NCI-H526 (cell line): ENCODE measurements around the gene EPAS1.

Experiments
- DNase-seq, 2 experiments: peaks; one replicate each; lab custom pipeline; 2025; lab: John Stamatoyannopoulos, UW

The EPAS1 gene

DNA sequence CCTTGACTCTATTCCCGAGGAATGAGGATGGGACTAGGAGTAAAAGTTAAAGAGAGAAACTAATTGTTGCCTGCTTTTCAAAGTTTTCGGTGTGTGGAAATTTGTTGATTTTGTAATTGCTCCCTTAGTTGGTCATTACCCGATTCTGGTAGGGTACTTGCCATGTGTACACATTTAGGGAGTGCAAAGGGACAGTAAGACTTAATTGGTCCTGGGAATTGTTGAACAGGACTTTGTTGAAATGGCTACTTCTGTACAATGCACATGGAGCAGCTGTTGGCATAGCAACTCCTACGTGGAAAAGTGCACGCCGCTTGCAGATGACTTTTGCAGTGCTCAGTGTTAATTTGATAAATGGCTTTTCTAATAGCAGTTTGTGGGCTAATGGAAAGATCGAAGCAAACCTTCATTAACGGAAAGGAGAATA is 22.9 kb downstream of the EPAS1 start:
- no peak for DNase-seq

DNA sequence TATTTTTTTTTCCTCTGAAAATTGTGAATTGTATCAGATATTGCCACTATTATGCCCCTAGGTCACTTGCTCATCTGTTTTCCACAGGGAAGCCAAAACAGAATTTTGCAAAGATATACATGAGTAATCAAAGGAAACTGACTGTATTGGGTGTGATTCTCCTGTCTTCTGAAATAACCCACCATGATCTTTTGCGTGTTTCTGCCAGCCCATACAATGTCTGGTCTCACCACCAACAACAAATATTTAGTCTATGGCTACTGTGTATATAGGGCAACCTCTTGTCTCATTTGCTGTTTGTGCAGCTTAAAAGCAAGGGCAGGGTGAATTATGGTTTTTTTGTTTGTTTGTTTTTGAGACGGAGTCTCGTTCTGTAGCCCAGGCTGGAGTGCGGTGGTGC is 26.5 kb downstream of the EPAS1 start:
- DNase-seq, result no peak

DNA sequence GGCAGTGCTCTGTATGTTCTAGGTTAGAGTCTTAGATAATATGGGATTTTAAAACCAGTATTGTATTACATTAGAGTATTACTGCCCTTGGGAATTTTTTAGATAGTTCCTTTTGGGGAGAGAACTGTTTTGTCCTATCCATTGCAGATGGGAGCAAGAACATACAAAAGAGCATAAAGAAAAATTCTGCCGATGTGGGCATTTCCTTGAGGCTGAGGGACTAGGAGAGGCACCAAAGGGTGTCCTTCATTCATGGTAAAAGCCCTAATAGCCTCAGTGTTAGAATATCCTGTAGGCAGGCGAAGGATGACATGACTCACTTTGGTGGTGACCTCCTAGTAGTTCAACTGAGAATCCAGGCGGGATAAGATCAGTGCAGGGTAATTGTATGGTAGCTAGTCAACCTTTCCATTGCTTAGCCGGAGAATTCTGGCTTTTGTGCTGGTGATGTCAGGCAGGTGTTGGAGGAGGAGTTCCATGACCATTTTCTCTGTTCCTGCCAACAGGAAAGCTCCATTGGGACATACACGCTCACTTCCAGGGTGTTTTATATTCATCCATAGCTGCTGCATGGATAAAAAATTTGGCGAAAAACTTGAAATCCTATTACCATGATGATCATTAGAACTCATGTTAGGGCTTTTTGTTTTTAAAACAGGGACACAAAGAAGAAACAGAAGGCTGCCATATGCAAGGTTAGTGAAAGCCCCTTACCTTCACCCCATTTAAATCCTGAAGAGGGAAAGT is 28.1 kb downstream of the EPAS1 start:
- no peak for DNase-seq

DNA sequence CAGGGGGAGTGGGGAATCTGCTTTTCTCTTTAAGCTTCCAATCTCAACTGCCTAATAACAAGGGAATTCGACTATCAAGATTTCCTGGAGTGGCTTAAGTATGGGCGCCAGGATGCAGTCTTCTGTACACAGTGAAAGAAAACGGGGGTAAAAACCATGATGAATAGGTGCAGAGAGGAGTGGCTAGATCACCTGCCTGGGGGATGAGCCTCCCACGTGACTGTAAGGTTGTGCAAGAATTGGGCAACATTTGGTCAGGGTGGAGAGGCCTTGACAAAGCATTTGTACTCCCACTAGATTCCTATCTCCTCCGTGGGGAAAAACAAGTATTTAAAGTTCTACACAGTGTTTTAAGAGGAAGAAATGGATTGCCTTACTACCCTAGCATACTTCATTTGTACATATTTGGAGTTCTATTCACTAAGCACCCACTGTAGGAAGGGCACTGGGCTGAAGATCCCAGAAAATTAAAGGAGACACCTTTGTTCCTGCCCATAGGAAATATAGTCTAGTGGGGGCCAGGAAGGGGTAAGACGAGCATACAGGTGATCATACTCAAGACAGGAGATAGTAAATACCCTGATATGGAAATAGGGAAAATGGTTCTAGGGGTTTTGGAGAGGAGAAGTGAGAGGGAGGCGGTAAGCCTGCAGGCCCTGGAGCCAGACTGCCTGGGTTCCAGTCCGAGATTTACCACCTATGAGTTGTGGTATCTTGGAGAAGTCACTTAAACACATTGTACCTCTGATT is 29.2 kb downstream of the EPAS1 start:
- no peak for DNase-seq

DNA sequence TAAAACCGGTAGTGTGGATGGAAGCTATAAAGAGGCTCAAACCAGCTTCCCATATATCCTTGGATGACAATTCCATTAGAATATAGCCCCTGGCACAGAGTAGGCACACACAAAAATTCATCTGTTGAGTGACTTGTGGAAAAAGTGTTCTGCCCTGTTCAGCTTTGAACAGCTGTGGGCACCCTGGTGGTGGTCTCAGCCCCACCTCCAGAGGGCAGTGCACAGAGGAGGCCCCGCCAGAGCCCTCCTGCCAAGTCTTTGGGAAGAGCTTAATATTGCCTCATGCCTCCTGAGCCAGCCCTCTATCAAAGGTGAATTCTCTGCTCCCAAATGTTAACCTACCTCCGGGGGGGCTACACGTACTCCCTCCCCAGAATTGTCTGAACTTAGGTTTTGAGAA is 30.4 kb downstream of the EPAS1 start:
- no peak for DNase-seq

DNA sequence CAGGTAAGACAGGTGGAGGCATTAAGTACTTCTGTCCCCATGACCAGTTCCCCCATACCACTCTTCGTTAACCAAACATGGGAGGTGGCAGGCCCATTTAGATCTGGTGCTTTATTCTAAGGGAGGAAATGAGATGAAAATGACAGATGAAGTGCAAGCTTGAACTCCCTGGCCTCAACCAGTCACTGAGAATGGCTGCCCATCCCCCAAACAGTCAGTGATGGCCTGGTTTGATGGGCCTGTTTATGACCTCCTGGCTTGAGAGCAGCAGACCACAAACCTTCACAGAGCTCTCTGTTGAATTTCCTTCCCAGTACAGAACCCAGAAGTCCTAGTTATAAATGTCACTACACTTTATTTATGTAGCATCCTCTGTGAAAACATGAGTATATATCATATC is 31.1 kb downstream of the EPAS1 start:
- no peak for DNase-seq

DNA sequence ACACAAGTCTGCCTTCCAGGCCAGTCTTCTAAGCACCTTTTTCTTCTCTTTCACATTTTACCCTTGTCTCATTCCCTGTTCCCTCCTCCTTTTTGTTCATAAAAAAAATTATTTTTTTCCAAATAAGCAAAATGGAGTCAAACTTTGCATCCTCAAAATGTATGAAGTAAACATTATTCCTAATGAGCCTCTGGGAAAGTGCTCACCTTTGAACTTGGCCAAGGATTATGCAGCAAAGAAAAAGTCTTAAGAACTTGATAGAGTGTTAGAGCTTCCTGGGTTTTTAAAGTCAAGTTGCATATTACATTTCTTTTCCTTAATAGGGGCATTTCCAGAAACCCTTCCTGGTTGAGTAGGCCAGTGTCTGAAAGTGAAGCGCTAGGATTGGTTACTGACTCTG is 31.6 kb downstream of the EPAS1 start:
- no peak for DNase-seq

DNA sequence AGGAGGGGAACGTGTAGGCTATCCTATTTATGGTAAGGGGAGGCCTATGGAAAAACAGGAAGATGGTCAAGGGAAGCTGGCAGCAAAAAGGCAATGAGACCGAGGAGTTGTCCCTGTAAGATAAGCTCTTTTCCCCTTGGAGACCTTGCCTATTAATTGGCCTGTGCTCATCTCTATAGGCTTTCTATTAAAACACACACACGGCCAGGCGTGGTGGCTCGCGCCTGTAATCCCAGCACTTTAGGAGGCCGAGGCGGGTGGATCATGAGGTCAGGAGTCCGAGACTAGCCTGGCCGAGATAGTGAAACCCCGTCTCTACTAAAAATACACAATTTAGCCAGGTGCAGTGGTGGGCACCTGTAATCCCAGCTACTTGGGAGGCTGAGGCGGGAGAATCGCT is 32.1 kb downstream of the EPAS1 start:
- DNase-seq, result no peak

DNA sequence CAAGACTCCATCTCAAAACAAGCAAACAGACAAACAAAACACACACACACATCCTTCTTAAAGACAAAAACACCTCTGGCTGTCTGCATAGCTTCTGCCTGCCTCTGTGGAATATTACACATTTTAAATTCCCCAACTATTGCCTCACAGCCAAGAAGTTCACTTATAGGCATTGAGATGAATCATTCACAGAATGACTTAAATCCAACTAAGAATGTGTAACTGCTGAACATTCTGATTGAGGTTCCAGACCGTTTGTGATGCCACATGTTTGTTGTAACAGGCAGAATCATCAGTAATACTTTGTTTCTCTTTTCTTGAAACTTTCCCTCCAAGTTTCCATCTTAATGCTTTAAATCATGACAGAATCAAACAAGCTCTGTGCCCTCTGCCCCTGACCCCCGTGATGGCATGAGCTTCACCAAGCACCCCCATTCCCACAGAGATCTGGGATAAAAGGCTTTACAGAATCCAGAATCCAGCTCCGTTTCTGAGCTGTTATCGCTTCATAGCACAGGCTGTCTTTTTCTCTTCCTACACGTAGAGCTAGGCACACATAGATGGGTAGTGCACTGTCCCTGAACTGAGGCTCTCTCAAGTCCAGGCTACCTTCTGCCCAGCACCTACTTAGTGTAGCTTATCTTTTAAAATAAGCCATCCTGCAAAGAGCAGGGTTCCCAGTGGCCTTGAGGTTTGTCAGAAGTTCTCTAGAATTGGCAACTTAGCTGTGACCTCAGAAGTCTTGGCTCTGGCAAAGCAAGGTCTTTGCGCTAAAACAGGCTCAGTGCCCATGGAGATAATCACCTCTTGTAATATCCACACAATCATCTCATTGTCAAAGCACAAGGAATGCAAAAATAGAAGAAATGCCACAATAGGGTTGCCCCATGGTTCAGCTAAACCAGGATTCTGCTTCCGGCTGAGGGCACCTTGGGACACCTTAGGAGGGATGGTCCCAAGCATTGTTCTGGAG is 32.9 kb downstream of the EPAS1 start:
- DNase-seq, result no peak

DNA sequence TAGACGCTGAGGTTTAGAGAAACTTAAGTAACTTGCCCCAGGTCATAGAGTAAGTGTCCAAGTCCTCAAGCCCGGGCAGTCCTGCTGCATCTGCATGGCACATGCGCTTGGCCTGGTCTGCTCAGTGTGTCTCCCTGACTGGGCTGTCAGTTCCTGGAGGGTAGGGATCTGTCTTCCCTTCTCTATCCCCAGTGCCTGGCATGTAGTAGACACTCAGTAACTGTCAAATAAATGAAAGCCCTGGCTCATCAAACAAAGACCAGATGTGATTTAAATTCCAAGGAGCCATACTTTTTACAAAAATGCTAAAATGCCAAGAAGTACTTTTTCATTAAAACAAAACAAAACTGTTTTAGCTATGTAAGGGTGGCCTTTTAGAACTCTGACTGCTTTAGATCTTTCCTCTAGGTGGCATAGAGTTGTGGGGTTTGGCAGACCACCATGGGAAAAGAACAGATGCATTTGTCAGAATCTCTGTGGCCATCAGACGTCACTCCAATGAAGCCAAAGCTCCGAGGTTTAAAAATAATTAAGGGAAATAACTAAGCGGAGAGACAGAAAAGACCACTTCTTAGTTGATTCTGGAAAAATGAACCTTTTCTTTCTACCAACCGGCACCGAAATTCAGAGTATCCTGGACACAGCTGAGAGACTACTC is 34.0 kb downstream of the EPAS1 start:
- DNase-seq, result peak in 1 of 2 experiments; percentile 20

DNA sequence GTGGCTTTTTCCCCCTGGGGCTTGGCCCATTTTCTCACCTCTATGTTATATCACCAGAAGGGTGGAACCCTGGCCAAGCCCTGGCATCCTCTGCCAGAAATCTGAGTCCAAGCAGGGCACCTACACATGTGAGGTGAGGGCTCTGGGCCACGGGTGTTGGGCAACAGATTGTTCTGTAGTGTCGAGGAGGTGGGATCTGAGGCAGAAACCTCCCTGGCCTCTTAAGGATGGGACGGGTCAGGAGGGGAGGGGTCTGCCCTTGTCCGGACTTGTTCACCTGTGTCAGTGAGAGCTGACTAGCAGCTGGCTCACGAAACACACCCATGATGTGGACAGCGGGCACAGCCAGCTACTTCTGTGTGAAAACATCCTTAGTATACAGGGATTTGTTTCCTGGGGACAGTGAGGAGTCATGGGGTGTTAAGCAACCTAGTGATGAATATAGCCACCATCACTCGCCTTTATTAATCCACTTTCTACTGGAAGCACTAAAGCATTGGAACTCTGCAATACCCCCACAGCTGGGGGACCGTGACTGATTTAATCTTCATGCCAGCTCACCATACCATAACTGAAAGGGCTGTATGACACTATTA is 35.6 kb downstream of the EPAS1 start:
- no peak for DNase-seq

DNA sequence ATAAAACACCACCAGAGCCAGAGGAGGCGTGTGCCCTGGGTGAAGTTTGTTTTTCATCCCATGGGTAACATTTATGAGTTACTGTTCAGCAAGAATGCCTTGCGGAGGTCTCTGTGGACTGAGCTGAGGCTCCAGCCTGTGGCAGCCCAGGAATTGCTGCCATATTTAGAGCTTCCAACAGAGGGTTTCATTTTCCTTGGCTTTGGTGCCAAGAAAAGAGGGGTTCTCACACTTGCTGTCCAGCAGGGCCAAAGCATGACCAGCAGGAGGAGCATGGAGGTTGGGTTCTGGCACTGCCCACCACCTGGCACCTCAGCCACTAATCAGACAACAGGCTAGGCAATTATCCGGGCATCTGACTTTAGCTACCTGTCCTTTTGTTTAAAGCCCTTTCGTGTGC is 36.7 kb downstream of the EPAS1 start:
- no peak for DNase-seq

DNA sequence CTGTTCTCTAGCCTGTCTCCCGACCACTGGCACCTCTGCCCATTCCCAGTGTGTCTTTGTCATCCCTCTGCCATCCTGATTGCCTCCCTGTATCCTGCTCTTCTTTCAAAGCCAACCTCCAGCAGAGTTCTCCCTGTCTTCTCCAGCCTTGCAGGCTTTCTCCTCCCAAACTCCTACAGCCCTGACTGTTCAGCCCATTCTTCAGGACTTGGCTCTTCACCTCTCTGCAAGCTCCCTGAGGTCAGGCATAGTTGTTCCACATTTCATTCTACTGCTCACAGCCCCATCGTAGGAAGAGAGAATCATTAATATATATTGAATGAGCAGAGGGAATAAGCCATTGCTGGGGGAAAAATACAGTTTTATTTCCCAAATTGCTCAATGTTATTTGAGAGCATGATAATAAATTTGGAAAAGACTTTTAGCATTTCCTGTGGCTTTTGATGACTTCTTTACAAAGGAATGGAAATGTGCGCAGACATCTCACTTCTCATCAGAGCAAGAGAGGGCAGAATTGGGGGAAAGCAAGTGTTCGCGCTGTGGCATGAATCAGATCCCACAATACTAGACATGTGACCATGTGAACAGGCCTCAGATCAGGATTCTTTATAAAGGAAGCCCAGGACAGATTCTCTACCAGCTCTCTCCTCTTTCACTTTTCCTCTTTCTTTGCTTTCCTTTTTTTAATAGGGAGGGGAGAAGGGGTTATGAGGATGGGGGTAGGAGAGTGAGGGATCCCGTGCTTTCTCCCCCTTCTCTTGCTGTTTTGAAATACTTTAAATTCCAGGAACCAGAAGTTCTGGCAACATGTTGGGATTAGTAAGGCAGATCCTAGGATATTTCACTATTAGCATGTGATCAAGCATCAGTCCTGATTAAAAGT is 37.4 kb downstream of the EPAS1 start:
- no peak for DNase-seq

DNA sequence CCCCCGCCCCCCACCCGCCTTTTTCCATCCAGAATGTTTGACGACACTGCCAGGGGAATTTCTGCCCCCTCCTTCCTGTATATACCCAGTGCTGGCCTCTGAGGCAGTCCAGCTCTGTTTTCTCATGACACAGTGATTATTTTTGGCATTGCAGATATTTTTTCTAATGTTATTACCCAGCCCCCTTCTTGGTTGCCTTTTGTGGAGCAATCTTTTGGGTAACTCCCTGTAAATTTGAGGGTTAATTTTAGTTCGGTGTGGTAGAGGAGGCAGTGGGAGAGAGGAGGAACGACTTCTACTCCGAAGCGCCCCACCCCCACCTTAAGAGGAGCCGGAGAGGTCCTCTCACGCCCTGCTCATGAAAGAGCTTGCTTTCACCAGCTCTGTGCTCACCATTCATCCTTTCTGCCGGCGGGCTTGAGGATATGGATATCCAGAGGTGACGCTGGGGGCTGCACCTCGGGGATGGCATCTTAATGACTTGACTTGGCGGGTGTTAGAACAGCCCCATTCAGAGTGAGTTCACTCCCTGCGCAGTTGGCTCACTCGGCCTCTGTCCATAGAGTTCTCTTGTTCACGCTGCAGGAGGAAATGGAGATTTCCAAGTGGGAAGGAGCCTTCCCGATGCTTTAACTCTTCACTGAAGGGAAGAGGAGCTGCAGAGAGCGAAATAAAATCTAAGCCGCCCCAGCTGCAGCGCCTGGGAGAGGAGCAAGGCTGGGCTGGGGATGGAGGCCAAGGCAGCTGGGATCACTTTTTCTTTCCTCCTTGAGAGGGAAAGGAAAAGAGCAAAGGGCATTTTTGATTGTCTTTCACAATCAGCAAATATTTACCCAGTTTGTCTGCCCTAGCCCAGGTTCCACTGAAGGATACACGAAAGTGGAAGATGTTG is 38.4 kb downstream of the EPAS1 start:
- DNase-seq, result no peak

DNA sequence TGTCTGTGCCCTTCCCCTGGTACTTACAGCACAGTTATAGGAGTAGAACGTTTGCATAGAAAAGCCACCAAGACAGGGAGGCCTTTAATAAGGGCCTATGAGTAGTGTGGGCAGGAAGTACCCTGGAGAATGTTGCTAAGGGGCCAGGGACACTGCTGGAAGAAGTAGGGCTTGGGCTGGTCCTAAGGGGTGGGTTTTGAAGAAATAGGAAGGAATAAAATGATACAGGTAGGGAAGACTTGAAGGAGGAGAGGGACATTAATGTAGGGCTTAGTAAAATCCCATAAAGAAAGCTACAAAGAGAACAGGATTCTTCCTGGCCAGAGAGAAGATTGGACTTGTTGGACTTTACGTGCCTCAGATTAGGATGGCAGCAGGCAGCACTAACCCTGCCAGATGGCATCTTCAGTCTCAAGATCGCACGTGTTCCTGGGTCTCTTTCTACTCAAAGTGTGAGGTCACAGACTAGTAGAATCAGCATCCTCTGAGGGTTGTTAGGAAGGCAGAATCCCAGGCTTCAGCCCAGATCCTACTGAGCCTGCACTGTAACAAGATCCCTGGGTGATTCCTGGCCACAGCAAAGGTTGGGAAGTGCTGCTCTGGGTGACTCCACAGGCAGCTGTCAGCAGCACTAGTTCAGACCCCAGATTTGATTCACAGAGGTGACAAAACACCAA is 39.2 kb downstream of the EPAS1 start:
- no peak for DNase-seq

DNA sequence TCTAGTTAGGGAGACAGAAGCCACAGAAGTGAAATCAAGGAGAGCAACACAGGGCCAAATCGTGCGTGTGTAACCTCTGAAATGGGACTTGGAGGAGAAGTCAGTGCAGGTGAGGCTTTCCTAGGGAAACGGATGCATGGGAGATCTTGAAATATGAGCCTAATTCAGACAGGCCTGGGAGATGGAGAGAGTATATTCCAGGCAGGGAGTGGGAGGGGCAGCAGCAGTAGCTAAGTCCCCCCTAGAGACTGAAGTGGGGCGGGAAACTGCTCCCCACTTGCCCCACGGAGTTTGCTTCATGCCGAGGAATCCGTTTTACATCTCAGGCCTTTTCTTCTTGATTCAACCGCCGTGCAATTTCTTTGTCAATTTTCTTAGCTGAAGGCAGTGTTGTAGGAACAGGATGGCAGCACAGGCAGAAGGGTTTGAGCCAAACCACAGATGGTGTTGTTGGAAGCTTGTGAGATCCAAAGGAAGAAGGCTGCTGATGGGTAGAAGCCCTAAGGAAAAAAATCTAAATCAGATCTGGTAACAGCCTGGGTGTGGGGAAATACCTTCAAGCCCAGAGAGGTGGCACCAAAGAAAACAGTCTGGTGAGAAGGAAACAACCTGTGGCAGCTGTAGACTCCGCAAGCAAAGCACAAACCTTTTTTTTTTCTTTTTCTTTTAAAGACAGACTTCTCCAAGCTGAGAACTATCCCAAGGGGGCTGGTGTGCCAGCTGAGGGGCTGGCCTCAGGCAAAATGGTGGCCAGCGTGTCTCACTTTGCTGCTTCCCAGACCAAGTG is 40.2 kb downstream of the EPAS1 start:
- DNase-seq, result peak in 1 of 2 experiments; percentile 5

DNA sequence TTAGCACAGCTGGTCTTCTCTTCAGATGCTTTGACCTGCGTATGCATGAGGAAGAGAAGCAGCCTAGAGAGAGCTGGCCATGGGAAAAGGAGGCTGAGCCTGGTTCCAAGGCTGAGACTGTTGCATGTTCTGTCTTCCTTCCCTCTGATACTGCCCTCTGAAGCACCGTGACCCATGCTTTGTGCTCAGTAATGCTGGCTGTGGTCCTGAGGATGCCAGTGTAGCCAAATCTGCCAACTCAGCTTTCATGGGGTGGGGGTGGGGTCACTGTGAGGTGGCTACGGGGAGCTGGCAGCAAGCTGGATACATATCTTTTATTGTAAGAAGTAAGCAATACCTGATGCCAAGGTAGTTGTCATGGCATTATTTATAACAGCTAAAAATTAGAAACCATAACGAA is 41.5 kb downstream of the EPAS1 start:
- DNase-seq, result no peak

DNA sequence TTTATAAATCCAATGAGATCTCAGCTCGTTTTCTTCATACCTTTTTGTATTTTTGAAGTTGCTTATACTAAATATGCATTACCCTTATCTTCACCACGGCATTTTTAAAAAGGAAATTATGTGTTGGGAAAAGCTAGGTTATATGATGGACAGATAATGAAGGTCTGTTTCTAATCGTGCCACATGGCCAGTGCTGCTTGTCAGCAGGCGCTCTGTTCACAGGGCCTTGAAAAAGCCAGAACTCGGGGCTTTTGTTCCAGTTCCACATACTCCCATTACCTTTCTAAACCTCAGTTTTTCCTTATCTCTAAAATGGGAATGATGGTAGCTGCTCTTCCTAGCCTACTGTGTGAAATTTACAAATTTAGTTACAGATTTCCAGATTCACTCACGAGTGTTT is 42.0 kb downstream of the EPAS1 start:
- no peak for DNase-seq
